T-cell (primary cell): Measurements from ENCODE around the gene RNASEH2A. TPM values are rescaled to one million over a fixed set of nuclear protein-coding genes. Genes with fewer than 3 reads are reported as not detected.

Source experiments
- ATAC-seq, 4 experiments: fragments of 200-7000 bp in 3 of 4; fragments of 150-1000 bp in 1 of 4; cut with Tn5 transposase; replicated peaks in 1 of 4; 1 replicate in 3 of 4; 2 replicates in 1 of 4; pipeline ENCODE4 v1.10.0; 2021; ENCODE audit warnings: moderate library complexity in 3 of 4, mild to moderate bottlenecking in 2 of 4, moderate number of reproducible peaks in 1 of 4
- CTCF ChIA-PET, 2 donors: fragments of 300-600 bp; sonication (Branson Sonifier 250); formaldehyde crosslinking; loops; one replicate each; lab custom pipeline; 2022; ENCODE audit warnings: antibody characterized with exemption in 2 of 2; lab: Charles Lee
- POLR2A ChIA-PET, 2 donors: fragments of 300-600 bp; sonication (Branson Sonifier 250); formaldehyde crosslinking; loops; one replicate each; lab custom pipeline; 2022; ENCODE audit warnings: antibody characterized with exemption in 2 of 2; lab: Charles Lee
- DNase-seq, 35 experiments: peaks; one replicate each; pipeline versions ENCODE4 v3.0.0 to v3.0.0-alpha.2; 2013 to 2023
- H3K27ac ChIP-seq: one replicate; pipeline ENCODE4 v1.5.1; 2013; ENCODE audit warnings: low read length
- H3K27me3 ChIP-seq, 2 experiments: replicated peaks in 1 of 2; 1 replicate in 1 of 2; 2 replicates in 1 of 2; pipeline versions ENCODE4 v1.6.1 to v1.7.0; 2013; ENCODE audit warnings: low read length in 1 of 2, mixed read lengths in 1 of 2; ENCODE audit not compliant: control insufficient read depth in 2 of 2, insufficient read depth in 2 of 2; ENCODE audit errors: extremely low read depth in 1 of 2
- H3K36me3 ChIP-seq, 2 donors: 1 replicate in 1 of 2; 2 replicates in 1 of 2; pipeline versions ENCODE4 v1.6.1 to v1.7.0; 2013; ENCODE audit warnings: low read length in 1 of 2; ENCODE audit not compliant: control insufficient read depth in 2 of 2, insufficient read depth in 1 of 2; ENCODE audit errors: extremely low read depth in 1 of 2
- H3K4me1 ChIP-seq, 2 experiments: 1 replicate in 1 of 2; 2 replicates in 1 of 2; pipeline versions ENCODE4 v1.6.1 to v1.7.0; 2013; ENCODE audit warnings: low read length in 2 of 2, mixed read lengths in 1 of 2; ENCODE audit not compliant: insufficient read depth in 2 of 2, control insufficient read depth in 1 of 2; ENCODE audit errors: extremely low read depth in 1 of 2
- H3K4me3 ChIP-seq, 2 donors: 1 replicate in 1 of 2; 2 replicates in 1 of 2; pipeline versions ENCODE4 v1.5.1 to v1.7.0; 2013; ENCODE audit warnings: mild to moderate bottlenecking in 2 of 2, low read length in 1 of 2, moderate library complexity in 1 of 2; ENCODE audit not compliant: control insufficient read depth in 1 of 2; ENCODE audit errors: extremely low read depth in 1 of 2
- H3K9me3 ChIP-seq: 2 replicates; pipeline ENCODE4 v1.7.0; 2013
- H3K27ac Mint-ChIP-seq, 2 donors: one replicate each; pipeline ENCODE4 v1.8.0; 2020 to 2021; ENCODE audit warnings: mild to moderate bottlenecking in 2 of 2, mixed read lengths in 2 of 2
- H3K27me3 Mint-ChIP-seq, 2 donors: one replicate each; pipeline ENCODE4 v1.8.0; 2021 to 2022; ENCODE audit warnings: mixed read lengths in 2 of 2
- H3K36me3 Mint-ChIP-seq: one replicate; pipeline ENCODE4 v1.8.0; 2021; ENCODE audit warnings: mixed read lengths
- H3K4me1 Mint-ChIP-seq, 3 donors: one replicate each; pipeline ENCODE4 v1.8.0; 2020 to 2022; ENCODE audit warnings: mixed read lengths in 3 of 3, mild to moderate bottlenecking in 1 of 3
- H3K4me3 Mint-ChIP-seq, 3 donors: one replicate each; pipeline ENCODE4 v1.8.0; 2020 to 2022; ENCODE audit warnings: mild to moderate bottlenecking in 3 of 3, mixed read lengths in 3 of 3, moderate library complexity in 3 of 3
- H3K9me3 Mint-ChIP-seq, 3 donors: one replicate each; pipeline ENCODE4 v1.8.0; 2020 to 2022; ENCODE audit warnings: mixed read lengths in 3 of 3
- WGBS: methylation state at CpG from one replicate; pipeline ENCODE4 v1.1.5; 2013; ENCODE audit warnings: missing lambda C conversion rate; ENCODE audit not compliant: insufficient coverage; 5-methylcytosine and 5-hydroxymethylcytosine counted together
- total RNA-seq, 35 experiments: library from RNA in 6 of 35; stranded (reverse) in 6 of 35; fragments of 120-200 nt in 1 of 35; gene quantifications; one replicate each; pipeline versions ENCODE4 v1.2.1 to v1.2.4 and lab custom pipeline; 2013 to 2026

Gene RNASEH2A
- total RNA-seq, 5 donors from 2014 or later (not counting 1 experiment from before 2014, with no cell fraction given) = 4.7 to 18.0 (median 15.0) TPM

DNA sequence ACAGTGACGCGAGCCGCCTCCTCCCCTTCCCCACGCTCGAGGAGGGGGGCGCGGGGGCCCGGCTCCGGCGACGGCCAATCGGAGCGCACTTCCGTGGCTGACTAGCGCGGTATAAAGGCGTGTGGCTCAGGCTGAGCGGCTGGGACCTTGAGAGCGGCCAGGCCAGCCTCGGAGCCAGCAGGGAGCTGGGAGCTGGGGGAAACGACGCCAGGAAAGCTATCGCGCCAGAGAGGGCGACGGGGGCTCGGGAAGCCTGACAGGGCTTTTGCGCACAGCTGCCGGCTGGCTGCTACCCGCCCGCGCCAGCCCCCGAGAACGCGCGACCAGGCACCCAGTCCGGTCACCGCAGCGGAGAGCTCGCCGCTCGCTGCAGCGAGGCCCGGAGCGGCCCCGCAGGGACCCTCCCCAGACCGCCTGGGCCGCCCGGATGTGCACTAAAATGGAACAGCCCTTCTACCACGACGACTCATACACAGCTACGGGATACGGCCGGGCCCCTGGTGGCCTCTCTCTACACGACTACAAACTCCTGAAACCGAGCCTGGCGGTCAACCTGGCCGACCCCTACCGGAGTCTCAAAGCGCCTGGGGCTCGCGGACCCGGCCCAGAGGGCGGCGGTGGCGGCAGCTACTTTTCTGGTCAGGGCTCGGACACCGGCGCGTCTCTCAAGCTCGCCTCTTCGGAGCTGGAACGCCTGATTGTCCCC is 14.9 kb upstream of the RNASEH2A start, which contains the start of gene JUNB:
JUNB (plus strand) TSS at position 142 of the 706 bp plus-strand sequence; CDS start at position 428, 286 bp downstream.
- H3K4me3 ChIP-seq = peak within 1 kb of the TSS; percentile 100
- H3K27ac Mint-ChIP-seq = peak within 1 kb of the TSS; percentile 96 to 99
- H3K4me3 Mint-ChIP-seq = peak within 1 kb of the TSS; percentile 92
- peak; percentile 43 to 58 (median 54) for ATAC-seq
- peaks cover 1% of the 10 kb centered on the region for H3K36me3 Mint-ChIP-seq
- no peaks in the 10 kb centered on the region for H3K9me3 ChIP-seq
- peak; percentile 88 to 99 (median 97) for DNase-seq
- H3K27me3 Mint-ChIP-seq = no peaks in the 10 kb centered on the region
- POLR2A ChIA-PET = interaction anchor here (0.5 to 3.7 kb wide), 15 partner anchors 8 to 1055 kb away, joined by 3 to 45 read pairs (median 4); partner anchors contain the start of genes GET3 (in 1 of the 2) and RNASEH2A (in 1 of the 2)
- peak within 1 kb of the TSS; percentile 98 for H3K27ac ChIP-seq
- no peaks in the 10 kb centered on the region for H3K36me3 ChIP-seq
- no peaks in the 10 kb centered on the region for H3K27me3 ChIP-seq
- H3K9me3 Mint-ChIP-seq = no peaks in the 10 kb centered on the region
- under 1% methylated on average over 73 of the region's 73 CpGs for WGBS
- CTCF ChIA-PET = interaction anchor here in 1 of 2 donors (0.5 to 3.6 kb wide), 4 partner anchors 9 to 26 kb away, joined by 3 to 20 read pairs (median 6); no protein-coding TSS in a partner anchor
- H3K4me1 Mint-ChIP-seq = peaks cover 40 to 49% (median 46%) of the 10 kb centered on the region in 3 donors
- peaks cover 29 to 58% of the 10 kb centered on the region in 2 experiments for H3K4me1 ChIP-seq

GRCh38 chr19:12792051-12792852 is 14.1 kb upstream of the RNASEH2A start:
- peaks cover 3% of the 10 kb centered on the region for H3K36me3 Mint-ChIP-seq
- Histone ChIP-seq H3K4me3 (peak overlapping the region; percentile 100), H3K9me3 (no peaks in the 10 kb centered on the region), H3K36me3 (peaks cover 0 to 6% of the 10 kb centered on the region in 2 donors), H3K27me3 (no peaks in the 10 kb centered on the region), H3K27ac (peak overlapping the region; percentile 98), H3K4me1 (peaks cover 27 to 54% of the 10 kb centered on the region in 2 experiments)
- peak overlapping the region; percentile 92 for H3K4me3 Mint-ChIP-seq
- DNase-seq (peak; percentile 56 to 81 (median 71)), ATAC-seq (peak in 2 of 4 experiments; percentile 4 to 5)
- ChIA-PET CTCF (interaction anchor here in 1 of 2 donors (0.9 to 3.6 kb wide), 4 partner anchors 10 to 26 kb away, joined by 3 to 22 read pairs (median 14); partner anchors contain the start of gene HOOK2), POLR2A (interaction anchor here (0.5 to 3.7 kb wide), 15 partner anchors 8 to 1054 kb away, joined by 3 to 45 read pairs (median 4); partner anchors contain the start of genes GET3 (in 1 of the 2) and RNASEH2A (in 1 of the 2))
- no peaks in the 10 kb centered on the region for H3K27me3 Mint-ChIP-seq
- peak overlapping the region; percentile 96 for H3K27ac Mint-ChIP-seq
- peaks cover 41 to 50% (median 46%) of the 10 kb centered on the region in 3 donors for H3K4me1 Mint-ChIP-seq
- under 1% methylated on average over 81 of the region's 84 CpGs for WGBS
- no peaks in the 10 kb centered on the region for H3K9me3 Mint-ChIP-seq

GRCh38 chr19:12792853-12793289 is 13.5 kb upstream of the RNASEH2A start:
- no peaks in the 10 kb centered on the region for H3K9me3 ChIP-seq
- peaks cover 27 to 54% of the 10 kb centered on the region in 2 experiments for H3K4me1 ChIP-seq
- H3K4me3 ChIP-seq = peak overlapping the region; percentile 100
- Mint-ChIP-seq H3K27me3 (no peaks in the 10 kb centered on the region), H3K4me1 (peaks cover 40 to 50% (median 46%) of the 10 kb centered on the region in 3 donors), H3K36me3 (peaks cover 3% of the 10 kb centered on the region), H3K9me3 (no peaks in the 10 kb centered on the region), H3K4me3 (peak overlapping the region; percentile 92), H3K27ac (peak overlapping the region; percentile 96)
- peak in 17 of 35 experiments; percentile 36 to 65 (median 54) for DNase-seq
- CTCF ChIA-PET = interaction anchor here in 1 of 2 donors (1.6 to 3.6 kb wide), 2 partner anchors 11 to 16 kb away, joined by 20 to 22 read pairs; partner anchors contain the start of gene HOOK2
- peak overlapping the region; percentile 98 for H3K27ac ChIP-seq
- no peak for ATAC-seq
- no peaks in the 10 kb centered on the region for H3K27me3 ChIP-seq
- H3K36me3 ChIP-seq = peaks cover 0 to 6% of the 10 kb centered on the region in 2 donors
- WGBS = 0% methylated on average over 3 of the region's 22 CpGs
- POLR2A ChIA-PET = interaction anchor here (0.5 to 3.7 kb wide), 9 partner anchors 10 to 1054 kb away, joined by 4 to 45 read pairs (median 5); partner anchors contain the start of gene GET3 (in 1 of the 2)

DNA sequence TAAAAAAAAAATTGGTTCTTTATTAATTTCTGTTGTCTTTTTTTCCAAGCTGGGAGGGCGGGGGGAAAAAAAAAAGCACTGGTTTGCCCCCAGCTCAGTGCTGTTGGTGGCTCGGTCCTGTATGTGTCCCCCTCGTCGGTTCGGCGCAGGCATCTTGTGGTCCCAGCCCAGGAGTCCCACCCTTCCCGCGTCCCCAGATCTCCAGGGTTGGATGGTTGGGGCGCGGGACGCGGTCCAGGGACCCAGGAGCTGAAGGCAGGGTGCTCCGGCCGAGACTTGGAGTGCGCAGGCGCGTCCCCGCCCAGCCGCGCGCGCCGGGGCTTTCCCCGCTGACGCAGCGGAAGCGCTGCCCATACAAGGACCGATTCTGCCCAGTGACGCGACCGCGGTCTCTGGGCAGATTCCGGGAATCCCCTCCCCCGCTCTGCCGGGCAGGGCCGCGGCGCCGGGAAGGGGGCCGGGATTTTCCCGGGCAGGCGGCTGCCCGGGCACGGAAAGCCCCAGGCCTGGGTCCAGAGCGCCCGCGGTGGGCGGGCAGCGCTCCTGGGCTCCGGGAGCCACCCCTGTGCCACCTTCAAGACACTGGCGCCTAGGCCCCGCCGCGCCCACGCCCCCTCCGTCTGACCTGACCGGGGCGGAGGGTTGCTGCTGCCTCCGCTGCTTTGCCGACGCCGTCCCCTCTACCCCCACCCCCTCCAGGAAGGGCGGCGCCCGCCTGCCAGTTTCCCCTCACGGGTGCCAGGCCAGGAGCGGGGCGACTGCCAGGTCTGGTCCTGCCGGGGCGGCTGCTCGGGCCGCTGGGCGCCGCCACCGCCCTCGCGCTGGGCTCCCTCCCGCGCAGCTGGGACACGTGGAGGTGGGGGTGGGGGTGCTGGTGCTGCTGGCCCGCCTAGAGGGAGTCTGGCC is 12.8 kb upstream of the RNASEH2A start:
- H3K4me1 Mint-ChIP-seq = peaks cover 38 to 50% (median 41%) of the 10 kb centered on the region in 3 donors
- H3K27ac Mint-ChIP-seq = peak overlapping the region; percentile 96 to 97
- H3K4me3 Mint-ChIP-seq = peak overlapping the region; percentile 92
- no peaks in the 10 kb centered on the region for H3K27me3 Mint-ChIP-seq
- H3K4me3 ChIP-seq = peak overlapping the region; percentile 100
- H3K4me1 ChIP-seq = peaks cover 27 to 51% of the 10 kb centered on the region in 2 experiments
- peak overlapping the region; percentile 98 for H3K27ac ChIP-seq
- H3K36me3 Mint-ChIP-seq = peaks cover 3% of the 10 kb centered on the region
- H3K9me3 ChIP-seq = no peaks in the 10 kb centered on the region
- H3K9me3 Mint-ChIP-seq = no peaks in the 10 kb centered on the region
- H3K36me3 ChIP-seq = peaks cover 0 to 6% of the 10 kb centered on the region in 2 donors
- ATAC-seq (peak; percentile 45 to 57 (median 55)), DNase-seq (peak; percentile 86 to 98 (median 94))
- POLR2A ChIA-PET = interaction anchor here (0.5 to 3.7 kb wide), 10 partner anchors 10 to 1577 kb away, joined by 4 to 45 read pairs (median 6); partner anchors contain the start of gene GET3 (in 1 of the 2)
- CTCF ChIA-PET = interaction anchor here (0.6 to 3.6 kb wide), 4 partner anchors 11 to 120 kb away, joined by 4 to 22 read pairs (median 12); partner anchors contain the start of gene HOOK2 (in 1 of the 2)
- WGBS = under 1% methylated on average over 51 of the region's 81 CpGs
- H3K27me3 ChIP-seq = no peaks in the 10 kb centered on the region
